ENCODE data around the gene ANO4.

DNA sequence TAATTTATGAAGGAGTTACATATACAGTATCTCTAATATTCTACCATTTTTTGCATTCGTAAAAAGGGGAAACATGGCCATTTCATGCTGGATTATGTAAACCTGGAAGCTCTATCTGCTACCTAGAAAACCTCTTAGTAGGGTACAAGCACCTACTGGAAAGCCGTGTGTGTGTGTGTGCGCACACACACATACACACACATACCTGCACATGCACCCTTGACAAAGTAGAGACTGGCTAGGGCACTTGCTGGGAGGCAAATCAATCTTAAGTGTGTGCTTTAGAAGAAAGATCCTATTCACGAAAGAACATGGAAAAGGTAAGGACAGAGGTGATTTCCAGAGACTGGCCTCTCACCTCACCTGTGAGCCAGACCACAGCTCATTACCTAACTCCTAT, 224.6 kb downstream of the ANO4 start:
- TF ChIP-seq, protein P1, sequence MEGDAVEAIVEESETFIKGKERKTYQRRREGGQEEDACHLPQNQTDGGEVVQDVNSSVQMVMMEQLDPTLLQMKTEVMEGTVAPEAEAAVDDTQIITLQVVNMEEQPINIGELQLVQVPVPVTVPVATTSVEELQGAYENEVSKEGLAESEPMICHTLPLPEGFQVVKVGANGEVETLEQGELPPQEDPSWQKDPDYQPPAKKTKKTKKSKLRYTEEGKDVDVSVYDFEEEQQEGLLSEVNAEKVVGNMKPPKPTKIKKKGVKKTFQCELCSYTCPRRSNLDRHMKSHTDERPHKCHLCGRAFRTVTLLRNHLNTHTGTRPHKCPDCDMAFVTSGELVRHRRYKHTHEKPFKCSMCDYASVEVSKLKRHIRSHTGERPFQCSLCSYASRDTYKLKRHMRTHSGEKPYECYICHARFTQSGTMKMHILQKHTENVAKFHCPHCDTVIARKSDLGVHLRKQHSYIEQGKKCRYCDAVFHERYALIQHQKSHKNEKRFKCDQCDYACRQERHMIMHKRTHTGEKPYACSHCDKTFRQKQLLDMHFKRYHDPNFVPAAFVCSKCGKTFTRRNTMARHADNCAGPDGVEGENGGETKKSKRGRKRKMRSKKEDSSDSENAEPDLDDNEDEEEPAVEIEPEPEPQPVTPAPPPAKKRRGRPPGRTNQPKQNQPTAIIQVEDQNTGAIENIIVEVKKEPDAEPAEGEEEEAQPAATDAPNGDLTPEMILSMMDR (IDR thresholded peaks at IDR 0.05), result no peak
- no peak for TF ChIP-seq POLR2A (IDR thresholded peaks at IDR 0.05)
- no peak for TF ChIP-seq POLR2AphosphoS5 (IDR thresholded peaks at IDR 0.05)
- TF ChIP-seq EP300 (IDR thresholded peaks at IDR 0.05), result no peak

Measured in stomach (tissue), 4 donors.